Fibroblast of the conjunctiva (primary cell): ENCODE data around the gene SGCD.

Experiments
- DNase-seq: peaks from one replicate; pipeline ENCODE4 v3.0.0-alpha.2; 2010; ENCODE audit warnings: low read depth

SGCD gene

DNA sequence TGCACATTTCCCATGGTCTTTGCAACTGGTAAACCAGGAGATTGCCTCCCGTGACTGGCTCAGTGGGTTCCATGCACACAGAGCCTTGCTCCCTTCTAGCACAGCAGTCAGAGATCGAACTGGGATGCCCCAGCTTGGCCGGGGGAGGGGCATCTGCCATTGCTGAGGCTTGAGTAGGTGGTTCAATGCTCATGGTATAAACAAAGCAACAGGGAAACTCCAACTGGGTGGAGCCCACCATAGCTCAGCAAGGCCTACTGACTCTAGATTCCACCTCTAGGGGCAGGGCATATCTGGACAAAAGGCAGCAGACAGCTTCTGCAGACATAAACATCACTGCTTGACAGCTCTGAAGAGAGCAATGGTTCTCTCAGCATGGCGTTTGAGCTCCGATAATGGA, 456.1 kb downstream of the SGCD start:
- DNase-seq, result no peak

DNA sequence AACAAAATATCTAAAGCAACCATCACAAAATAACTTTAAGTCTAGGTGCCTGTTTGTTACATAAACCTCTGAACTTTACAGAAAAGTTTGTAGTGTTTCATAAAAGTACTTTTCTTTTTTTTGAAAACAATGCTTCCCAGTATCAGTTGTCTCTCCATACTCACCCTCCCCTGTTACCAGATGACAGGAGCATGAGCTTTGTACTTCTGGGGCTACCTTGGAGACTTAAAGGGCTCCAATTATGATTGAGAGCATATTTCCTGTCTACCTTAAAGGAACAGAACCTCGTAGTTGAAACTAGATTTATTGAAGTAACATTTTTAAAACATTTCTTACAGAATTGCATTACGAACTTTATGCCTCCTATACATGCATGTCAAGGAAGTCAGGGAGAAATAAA, 467.7 kb downstream of the SGCD start:
- DNase-seq, result no peak

DNA sequence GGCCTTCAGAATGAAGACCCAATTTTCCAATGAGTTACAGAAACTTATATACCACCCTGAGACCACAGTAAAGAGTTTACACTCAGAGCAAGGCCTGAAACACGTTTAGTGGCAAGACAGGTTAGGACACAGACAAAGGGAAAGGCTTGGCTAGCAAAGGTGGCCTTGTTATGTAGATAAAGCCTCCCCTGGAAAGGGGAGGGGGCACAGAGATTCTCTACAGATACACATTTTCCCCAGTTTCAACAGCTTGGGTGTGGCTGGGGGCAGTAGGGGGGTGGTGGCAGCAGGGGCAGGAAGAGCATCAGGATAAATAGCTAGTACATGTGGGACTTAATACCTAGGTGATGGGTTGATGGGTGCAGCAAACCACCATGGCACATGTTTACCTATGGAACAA, 471.2 kb downstream of the SGCD start:
- no peak for DNase-seq

DNA sequence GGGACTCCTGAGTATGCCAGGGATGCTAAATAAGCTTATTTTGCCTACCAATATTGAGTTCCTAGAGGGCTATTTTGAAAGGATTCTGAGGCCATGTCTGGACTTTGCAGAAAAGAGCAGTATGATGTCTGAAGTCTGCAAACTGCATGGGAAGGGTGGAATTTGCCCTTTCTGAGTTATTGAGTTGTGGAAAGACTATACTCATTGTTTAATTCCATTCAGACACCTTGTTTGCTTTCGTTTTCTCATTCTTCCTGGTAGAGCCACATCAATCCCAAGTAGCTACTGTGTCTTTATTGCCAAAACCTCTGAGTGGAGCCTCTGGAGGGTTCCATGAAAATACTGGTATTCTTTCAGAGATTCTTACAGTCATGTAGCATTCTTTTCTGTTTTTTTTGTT, 472.2 kb downstream of the SGCD start:
- no peak for DNase-seq

DNA sequence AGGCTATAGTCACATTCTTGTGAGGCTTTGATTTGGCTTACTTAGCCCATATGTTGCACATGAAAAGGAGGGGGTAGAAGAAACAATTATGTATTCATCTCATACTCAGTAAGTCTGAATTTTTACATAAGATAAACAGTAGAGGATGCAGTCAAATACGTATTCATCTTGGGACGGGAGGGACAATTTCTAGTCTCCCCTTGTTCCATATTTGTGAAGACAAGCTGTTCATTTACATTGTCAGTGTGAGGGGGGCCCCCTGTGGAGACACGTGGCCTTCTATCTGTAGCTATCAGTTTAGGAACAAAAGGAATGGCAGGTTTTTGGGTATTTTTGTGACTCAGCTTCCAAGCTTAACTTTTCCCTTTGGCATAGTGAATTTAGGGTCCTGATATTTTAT, 474.0 kb downstream of the SGCD start:
- no peak for DNase-seq

DNA sequence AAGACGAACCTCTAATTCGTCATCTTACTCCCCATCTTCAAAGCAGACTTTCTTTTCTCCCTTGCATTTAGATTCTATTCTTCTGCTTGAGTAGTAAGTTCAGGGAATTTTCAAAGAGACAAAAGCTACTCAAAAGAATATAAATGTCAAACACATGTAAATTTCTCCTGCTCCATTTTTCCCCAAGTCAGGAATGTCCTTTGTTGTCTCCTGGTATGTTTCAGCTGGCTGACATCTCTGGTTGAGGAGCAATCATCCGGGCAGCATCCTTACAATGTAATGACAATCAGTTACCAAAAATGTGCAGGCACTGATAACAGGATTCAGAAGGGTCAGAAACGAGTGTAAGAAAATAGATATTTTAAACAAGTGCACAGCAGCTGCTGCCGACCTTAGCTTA, 475.5 kb downstream of the SGCD start:
- no peak for DNase-seq

DNA sequence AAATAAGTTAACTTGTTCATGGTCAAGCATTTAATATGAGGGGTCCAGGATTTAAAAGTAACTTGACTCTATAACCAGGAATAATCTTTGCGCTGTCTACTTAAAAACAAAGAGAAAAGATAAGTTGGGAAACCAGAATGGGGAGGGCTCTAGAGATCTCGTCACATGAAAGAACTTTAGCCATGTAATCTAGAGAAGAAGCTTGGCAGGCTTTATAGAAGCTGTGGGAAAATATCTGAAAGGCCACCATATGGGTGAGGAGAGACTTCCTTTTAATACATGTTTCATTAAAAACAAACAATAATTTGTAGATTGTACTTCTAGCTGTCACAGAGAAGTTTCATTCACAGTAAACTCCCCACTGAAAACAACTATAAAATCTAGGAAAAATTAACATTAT, 476.4 kb downstream of the SGCD start:
- no peak for DNase-seq

DNA sequence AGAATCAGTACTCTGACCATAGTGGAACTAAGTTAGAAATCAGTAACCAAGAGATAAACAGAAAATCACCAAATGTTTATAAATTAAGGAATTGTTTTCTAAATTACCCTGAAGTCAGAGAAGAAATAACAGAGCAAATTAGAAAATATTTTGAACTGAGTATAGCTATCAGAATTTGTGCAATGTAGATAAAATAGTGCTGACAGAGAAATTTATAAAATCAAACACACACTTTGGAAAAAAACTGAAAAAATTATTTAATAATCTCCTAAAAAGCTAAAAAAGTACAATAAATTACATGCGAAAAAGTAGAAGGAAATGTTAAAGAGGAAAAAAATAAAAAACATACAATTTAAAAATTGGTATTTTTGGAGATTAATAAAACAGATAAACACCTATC, 486.0 kb downstream of the SGCD start:
- no peak for DNase-seq

DNA sequence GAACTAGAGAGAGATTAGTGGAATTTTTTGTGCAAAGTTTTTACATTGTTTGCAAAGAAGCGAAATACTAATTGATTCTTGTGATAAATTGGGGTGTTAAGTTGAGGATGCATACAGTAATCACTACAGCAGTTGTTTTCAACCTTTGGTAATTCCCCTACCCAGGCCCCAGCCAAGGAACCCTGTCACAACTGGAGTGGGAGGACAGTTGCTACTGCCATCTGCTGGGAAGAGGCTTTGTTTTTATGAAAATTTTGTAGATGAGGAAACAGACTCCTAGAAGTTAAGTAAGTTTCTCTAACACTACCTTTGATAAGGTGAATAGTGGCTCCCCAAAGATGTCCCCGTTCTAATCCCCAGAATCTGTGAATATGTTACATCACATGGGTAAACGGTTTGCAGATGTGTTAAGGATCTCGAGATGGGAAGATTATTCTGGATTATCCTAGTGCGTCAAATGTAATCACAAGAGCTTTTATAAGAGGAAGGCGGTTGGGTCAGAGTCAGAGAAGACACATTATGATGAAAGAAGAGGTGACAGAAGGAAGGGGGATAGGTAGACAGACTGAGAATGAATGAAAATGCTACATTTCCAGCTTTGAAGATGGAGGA, 489.1 kb downstream of the SGCD start:
- peak; percentile 4 for DNase-seq
